NT2/D1 (cell line): ENCODE data around the gene NAALADL2.
"Not testable (repeated sequence)": the region's sequence is repeated elsewhere in the genome, so short reads cannot be mapped to it uniquely, and the experiment has no call there.

Experiments
- DNase-seq: peaks from one replicate; pipeline ENCODE4 v3.0.0-alpha.2; 2011; ENCODE audit warnings: low read depth, low spot score
- H3K27me3 ChIP-seq: 2 replicates; pipeline ENCODE4 v1.6.0; 2011; ENCODE audit warnings: mild to moderate bottlenecking; ENCODE audit not compliant: insufficient read length, insufficient read depth
- H3K36me3 ChIP-seq: 2 replicates; pipeline ENCODE4 v1.6.1; 2011; ENCODE audit warnings: mild to moderate bottlenecking, low read length, mixed read lengths; ENCODE audit not compliant: insufficient read depth, insufficient read length
- H3K4me1 ChIP-seq: 2 replicates; pipeline ENCODE4 v1.5.1; 2011; ENCODE audit not compliant: insufficient read depth, insufficient read length
- H3K4me3 ChIP-seq: 2 replicates; pipeline ENCODE4 v1.5.1; 2011; ENCODE audit warnings: low read depth; ENCODE audit not compliant: insufficient read length
- H3K9ac ChIP-seq: 2 replicates; pipeline ENCODE4 v1.6.0; 2011; ENCODE audit warnings: low read depth; ENCODE audit not compliant: insufficient read length
- H3K9me3 ChIP-seq: 2 replicates; pipeline ENCODE4 v1.5.1; 2011; ENCODE audit warnings: mild to moderate bottlenecking, low read length; ENCODE audit not compliant: insufficient read depth
- SUZ12 ChIP-seq: IDR thresholded peaks from 2 replicates; pipeline ENCODE4 v1.6.1; 2011; ENCODE audit not compliant: insufficient read length, insufficient read depth; ENCODE audit errors: extremely low read depth
- YY1 ChIP-seq: IDR thresholded peaks from 2 replicates; pipeline ENCODE4 v1.6.1; 2011; ENCODE audit not compliant: insufficient read length, insufficient read depth
- ZNF274 ChIP-seq: IDR thresholded peaks from 2 replicates; pipeline ENCODE4 v1.6.1; 2011; ENCODE audit warnings: mild to moderate bottlenecking, low read depth, low read length

NAALADL2 gene

GRCh38 chr3:175108613-175109151 lies 249.5 kb downstream of the NAALADL2 start:
- Histone ChIP-seq H3K9me3 (no peaks in the 10 kb centered on the region), H3K27me3 (no peaks in the 10 kb centered on the region), H3K9ac (no peak overlapping the region), H3K36me3 (no peaks in the 10 kb centered on the region), H3K4me3 (no peak overlapping the region), H3K4me1 (no peaks in the 10 kb centered on the region)
- DNase-seq, result no peak
- TF ChIP-seq ZNF274 (no peak), SUZ12 (no peak)

DNA sequence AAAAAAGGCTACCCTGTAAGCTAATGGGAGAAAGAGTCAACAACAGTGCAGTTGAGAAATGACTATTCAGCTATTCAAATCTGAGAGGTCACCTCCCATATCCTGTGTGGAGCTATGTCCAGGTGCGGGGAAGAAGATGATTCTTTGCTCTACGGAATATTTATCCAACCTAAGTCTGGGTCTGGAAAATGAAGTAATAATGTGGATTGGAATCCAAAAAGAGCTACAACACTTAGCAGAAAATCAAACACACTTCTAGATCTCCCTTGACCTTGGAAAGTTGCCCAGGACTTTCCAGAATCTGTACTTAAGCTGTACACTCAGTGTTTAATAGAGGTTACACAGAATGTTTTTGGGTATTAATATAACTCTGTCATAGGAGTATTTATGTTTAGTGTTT lies 251.9 kb downstream of the NAALADL2 start:
- Histone ChIP-seq H3K4me3 (no peak overlapping the region), H3K9ac (no peak overlapping the region), H3K4me1 (no peaks in the 10 kb centered on the region), H3K9me3 (no peaks in the 10 kb centered on the region), H3K36me3 (no peaks in the 10 kb centered on the region), H3K27me3 (no peaks in the 10 kb centered on the region)
- no peak for DNase-seq
- TF ChIP-seq ZNF274 (no peak), SUZ12 (no peak), YY1 (no peak)

GRCh38 chr3:175118382-175118941 lies 259.3 kb downstream of the NAALADL2 start:
- no peak for TF ChIP-seq ZNF274
- no peak for TF ChIP-seq YY1
- no peak for TF ChIP-seq SUZ12
- DNase-seq, result no peak
- no peaks in the 10 kb centered on the region for H3K9me3 ChIP-seq
- no peaks in the 10 kb centered on the region for H3K27me3 ChIP-seq
- no peak overlapping the region for H3K4me3 ChIP-seq
- H3K4me1 ChIP-seq, result no peaks in the 10 kb centered on the region
- no peaks in the 10 kb centered on the region for H3K36me3 ChIP-seq
- H3K9ac ChIP-seq, result no peak overlapping the region

DNA sequence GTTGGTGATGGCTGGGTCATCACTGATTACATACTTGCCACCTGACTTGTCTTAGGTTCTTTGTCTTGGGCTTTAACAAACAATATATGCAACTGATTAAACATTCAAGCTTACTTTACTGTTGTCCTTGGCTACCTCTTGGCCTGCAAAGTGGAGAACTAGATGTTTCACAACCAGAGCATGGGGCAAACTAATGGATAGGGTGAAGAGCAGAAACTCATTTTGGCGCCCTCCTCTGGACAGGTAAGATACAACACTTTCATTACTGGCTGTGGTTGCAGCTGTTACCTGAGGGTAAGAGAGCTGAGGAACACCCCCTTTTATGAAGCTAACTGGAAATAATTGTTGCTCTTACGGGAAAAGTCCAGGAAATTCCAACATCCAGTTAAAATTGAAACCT lies 262.1 kb downstream of the NAALADL2 start:
- peaks cover 9% of the 10 kb centered on the region; the same call in 1 of the 2 replicates for H3K9me3 ChIP-seq
- no peak for TF ChIP-seq YY1
- no peak for TF ChIP-seq ZNF274
- TF ChIP-seq SUZ12, result no peak
- DNase-seq, result peak; percentile 1
- no peak overlapping the region for H3K4me3 ChIP-seq
- H3K36me3 ChIP-seq, result no peaks in the 10 kb centered on the region
- H3K4me1 ChIP-seq, result no peaks in the 10 kb centered on the region
- no peak overlapping the region for H3K9ac ChIP-seq
- no peaks in the 10 kb centered on the region for H3K27me3 ChIP-seq

DNA sequence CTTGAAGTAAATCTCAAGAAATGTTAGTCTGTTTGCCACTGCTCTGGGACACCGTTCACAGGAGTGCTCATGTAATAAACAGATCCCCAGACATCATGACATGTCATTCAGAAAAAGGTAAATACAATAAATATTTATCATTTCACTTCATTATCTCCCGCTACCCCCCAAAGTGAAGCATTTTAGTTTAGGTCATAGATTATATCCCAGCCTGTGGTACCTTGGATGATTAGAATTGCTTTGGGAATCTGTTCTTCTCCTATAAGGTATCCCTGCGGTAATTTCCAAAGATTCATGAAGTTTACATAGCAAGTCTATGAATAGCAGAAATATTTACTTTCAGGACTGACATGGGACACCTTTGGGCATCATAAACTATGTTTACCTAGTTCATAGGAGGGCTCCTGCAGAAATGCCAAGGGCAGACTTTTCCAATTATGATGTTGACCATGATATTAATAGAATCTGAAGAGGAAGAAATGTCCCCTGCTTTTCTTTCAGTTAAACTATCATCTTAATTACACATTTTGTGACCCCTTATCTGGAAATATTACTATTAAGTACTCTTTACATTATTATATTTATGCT lies 268.0 kb downstream of the NAALADL2 start:
- Histone ChIP-seq H3K4me3 (no peak overlapping the region), H3K27me3 (no peaks in the 10 kb centered on the region), H3K4me1 (no peaks in the 10 kb centered on the region), H3K9me3 (peaks cover 9% of the 10 kb centered on the region; the same call in 1 of the 2 replicates), H3K36me3 (no peaks in the 10 kb centered on the region), H3K9ac (no peak overlapping the region)
- no peak for DNase-seq
- no peak for TF ChIP-seq SUZ12
- no peak for TF ChIP-seq ZNF274
- no peak for TF ChIP-seq YY1

DNA sequence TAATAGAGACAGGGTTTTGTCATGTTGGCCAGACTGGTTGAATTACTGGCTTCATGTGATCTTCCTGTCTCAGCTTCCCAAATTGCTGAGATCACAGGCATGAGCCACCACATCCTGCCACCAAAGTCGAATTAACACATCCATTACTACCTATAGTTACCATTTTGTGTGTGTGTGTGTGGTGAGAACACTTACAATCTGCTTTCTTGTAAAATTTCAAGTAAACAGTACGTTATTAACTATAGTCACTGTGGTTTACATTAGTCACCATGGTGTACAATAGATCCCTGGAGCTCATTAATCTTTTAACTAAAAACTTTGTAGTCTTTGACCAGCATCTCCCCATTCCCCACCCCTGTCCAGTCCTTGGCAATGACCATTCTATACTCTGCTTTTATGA lies 270.0 kb downstream of the NAALADL2 start:
- TF ChIP-seq YY1 (no peak), SUZ12 (no peak), ZNF274 (no peak)
- Histone ChIP-seq H3K4me1 (no peaks in the 10 kb centered on the region), H3K27me3 (no peaks in the 10 kb centered on the region), H3K36me3 (no peaks in the 10 kb centered on the region), H3K9me3 (peaks cover 12% of the 10 kb centered on the region; the same call in 1 of the 2 replicates), H3K4me3 (no peak overlapping the region), H3K9ac (no peak overlapping the region)
- DNase-seq, result no peak

GRCh38 chr3:175129571-175129970 lies 270.4 kb downstream of the NAALADL2 start:
- Histone ChIP-seq H3K36me3 (no peaks in the 10 kb centered on the region), H3K4me3 (no peak overlapping the region), H3K9ac (no peak overlapping the region), H3K9me3 (peaks cover 8% of the 10 kb centered on the region; the same call in 1 of the 2 replicates), H3K4me1 (no peaks in the 10 kb centered on the region), H3K27me3 (no peaks in the 10 kb centered on the region)
- TF ChIP-seq SUZ12, result no peak
- no peak for TF ChIP-seq ZNF274
- TF ChIP-seq YY1, result no peak
- DNase-seq, result no peak

DNA sequence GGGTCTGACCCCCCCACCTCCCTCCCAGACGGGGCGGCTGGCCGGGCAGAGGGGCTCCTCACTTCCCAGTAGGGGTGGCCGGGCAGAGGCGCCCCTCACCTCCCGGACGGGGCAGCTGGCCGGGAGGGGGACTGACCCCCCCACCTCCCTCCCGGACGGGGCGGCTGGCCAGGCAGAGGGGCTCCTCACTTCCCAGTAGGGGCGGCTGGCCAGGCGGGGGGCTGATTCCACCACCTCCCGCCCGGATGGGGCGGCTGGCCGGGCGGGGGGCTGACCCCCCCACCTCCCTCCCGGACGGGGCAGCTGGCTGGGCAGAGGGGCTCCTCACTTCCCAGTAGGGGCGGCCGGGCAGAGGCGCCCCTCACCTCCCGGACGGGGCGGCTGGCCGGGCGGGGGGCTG lies 272.7 kb downstream of the NAALADL2 start:
- not testable (repeated sequence) for H3K9me3 ChIP-seq, H3K4me1 ChIP-seq, DNase-seq, H3K36me3 ChIP-seq, H3K4me3 ChIP-seq, H3K9ac ChIP-seq, H3K27me3 ChIP-seq

DNA sequence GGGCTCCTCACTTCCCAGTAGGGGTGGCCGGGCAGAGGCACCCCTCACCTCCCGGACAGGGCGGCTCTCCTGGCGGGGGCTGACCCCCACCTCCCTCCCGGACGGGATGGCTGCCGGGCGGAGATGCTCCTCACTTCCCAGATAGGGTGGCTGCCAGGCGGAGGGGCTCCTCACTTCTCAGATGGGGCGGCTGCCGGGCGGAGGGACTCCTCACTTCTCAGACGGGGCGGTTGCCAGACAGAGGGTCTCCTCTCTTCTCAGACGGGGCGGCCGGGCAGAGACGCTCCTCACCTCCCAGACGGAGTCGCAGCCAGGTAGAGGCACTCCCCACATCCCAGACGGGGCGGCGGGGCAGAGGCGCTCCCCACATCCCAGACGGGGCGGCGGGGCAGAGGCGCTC lies 273.6 kb downstream of the NAALADL2 start:
- not testable (repeated sequence) for H3K36me3 ChIP-seq, H3K27me3 ChIP-seq, H3K9ac ChIP-seq, H3K4me1 ChIP-seq, H3K9me3 ChIP-seq, DNase-seq, H3K4me3 ChIP-seq
